Fibroblast of villous mesenchyme (primary cell): ENCODE data around the gene HEPACAM2. TPM values are rescaled to one million over a fixed set of nuclear protein-coding genes. Genes with fewer than 3 reads are reported as not detected.

Source experiments
- DNase-seq: peaks from one replicate; pipeline ENCODE4 v3.0.0-alpha.2; 2010; ENCODE audit warnings: low read depth
- H3K4me3 ChIP-seq: 2 replicates; pipeline ENCODE4 v1.5.1; 2011; ENCODE audit warnings: low read depth, mild to moderate bottlenecking, low read length
- total RNA-seq: library from RNA; depleted of rRNA; stranded (reverse); fragments of >200 nt; gene quantifications from 2 replicates; pipeline ENCODE4 v1.2.3, GENCODE V29; 2012
- TF ChIP-seq, protein P1 (sequence below): IDR thresholded peaks from 2 replicates; pipeline ENCODE4 v1.5.1; 2012; ENCODE audit warnings: low read depth, mild to moderate bottlenecking, low read length; ENCODE audit not compliant: insufficient read depth

The HEPACAM2 gene
- total RNA-seq, 1 donor, result not detected

DNA sequence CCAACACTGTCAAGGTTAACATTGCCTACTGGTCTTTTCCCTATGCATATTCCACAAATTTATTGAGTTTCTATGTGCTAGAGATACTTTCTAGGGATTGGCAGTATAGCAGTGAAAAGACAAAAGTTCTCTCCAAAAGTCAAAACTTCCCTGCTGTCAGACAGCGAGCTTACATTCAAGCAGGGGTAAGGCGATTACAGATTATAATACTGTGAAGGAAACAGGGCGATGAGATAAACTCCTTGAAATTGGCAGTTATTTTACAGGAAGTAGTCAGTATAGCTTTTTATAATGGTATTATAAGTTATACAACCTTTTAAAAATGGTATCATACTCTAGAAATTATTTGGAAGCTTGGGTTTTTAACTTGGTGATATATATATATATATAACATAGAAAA, 15.8 kb upstream of the HEPACAM2 start:
- no peak for DNase-seq
- TF ChIP-seq, protein P1, sequence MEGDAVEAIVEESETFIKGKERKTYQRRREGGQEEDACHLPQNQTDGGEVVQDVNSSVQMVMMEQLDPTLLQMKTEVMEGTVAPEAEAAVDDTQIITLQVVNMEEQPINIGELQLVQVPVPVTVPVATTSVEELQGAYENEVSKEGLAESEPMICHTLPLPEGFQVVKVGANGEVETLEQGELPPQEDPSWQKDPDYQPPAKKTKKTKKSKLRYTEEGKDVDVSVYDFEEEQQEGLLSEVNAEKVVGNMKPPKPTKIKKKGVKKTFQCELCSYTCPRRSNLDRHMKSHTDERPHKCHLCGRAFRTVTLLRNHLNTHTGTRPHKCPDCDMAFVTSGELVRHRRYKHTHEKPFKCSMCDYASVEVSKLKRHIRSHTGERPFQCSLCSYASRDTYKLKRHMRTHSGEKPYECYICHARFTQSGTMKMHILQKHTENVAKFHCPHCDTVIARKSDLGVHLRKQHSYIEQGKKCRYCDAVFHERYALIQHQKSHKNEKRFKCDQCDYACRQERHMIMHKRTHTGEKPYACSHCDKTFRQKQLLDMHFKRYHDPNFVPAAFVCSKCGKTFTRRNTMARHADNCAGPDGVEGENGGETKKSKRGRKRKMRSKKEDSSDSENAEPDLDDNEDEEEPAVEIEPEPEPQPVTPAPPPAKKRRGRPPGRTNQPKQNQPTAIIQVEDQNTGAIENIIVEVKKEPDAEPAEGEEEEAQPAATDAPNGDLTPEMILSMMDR, result no peak
- no peak overlapping the region for H3K4me3 ChIP-seq

DNA sequence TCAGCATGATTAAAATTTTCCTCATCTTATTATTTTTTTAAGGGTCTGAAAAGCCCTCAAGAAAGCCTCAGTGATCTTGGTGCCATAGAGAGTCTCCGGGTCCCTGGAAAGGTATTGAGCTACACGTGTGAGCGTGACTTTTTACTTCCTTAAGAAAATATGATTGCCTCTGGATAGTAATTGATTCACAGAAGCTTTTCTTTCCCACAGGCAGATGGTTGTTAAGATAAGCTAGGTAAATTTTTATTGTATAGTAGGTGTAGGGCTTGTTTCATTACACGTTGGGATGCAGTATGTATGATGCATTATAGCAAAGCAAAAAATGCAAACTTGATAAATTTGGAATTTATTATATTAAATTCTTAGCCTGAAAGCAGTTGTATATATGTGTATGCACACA, 13.6 kb upstream of the HEPACAM2 start:
- H3K4me3 ChIP-seq, result no peak overlapping the region
- TF ChIP-seq, protein P1, result no peak
- no peak for DNase-seq

- no peak for DNase-seq
- TF ChIP-seq, protein P1, result no peak
- no peak overlapping the region for H3K4me3 ChIP-seq
Measured at GRCh38 chr7:93238748-93239147, 12.5 kb upstream of the HEPACAM2 start.

- no peak overlapping the region for H3K4me3 ChIP-seq
- DNase-seq, result no peak
- TF ChIP-seq, protein P1, result no peak
Measured at GRCh38 chr7:93238131-93238530, 11.9 kb upstream of the HEPACAM2 start.

GRCh38 chr7:93235541-93235940, 9.3 kb upstream of the HEPACAM2 start:
- TF ChIP-seq, protein P1, result no peak
- H3K4me3 ChIP-seq, result no peak overlapping the region

DNA sequence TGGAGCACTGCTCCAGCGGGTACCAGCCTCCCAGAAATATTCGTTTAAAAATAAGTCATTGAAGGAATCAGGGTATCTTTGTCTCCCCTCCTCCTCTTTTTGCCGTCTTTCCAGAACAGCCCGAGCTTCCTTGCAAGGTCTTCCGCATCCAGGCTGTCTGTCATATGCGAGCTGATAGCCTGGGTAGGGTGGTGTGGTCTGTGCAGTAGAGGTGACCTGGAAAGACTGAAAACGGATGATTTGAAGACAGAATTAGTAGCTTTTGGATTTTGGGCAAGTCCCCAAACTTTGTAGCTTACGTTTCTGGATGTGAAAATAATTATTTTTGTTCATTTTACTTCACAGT, 6.4 kb upstream of the HEPACAM2 start:
- no peak for DNase-seq
- peak overlapping the region; percentile 92 for H3K4me3 ChIP-seq

More at GRCh38 chr7:93235541-93235940, 9.3 kb upstream of the HEPACAM2 start:
- DNase-seq, result no peak

More for the DNA sequence above, 6.4 kb upstream of the HEPACAM2 start:
- TF ChIP-seq, protein P1, result no peak
